GM23248 (cell line): ENCODE data around the gene RAB18. TPM values are rescaled to one million over a fixed set of nuclear protein-coding genes. Genes with fewer than 3 reads are reported as not detected.
A peak's percentile ranks its signal among the peaks of the same experiment; 100 is the strongest.

Source experiments
- DNase-seq: peaks from one replicate; pipeline ENCODE4 v3.0.0-alpha.2; 2015
- H2AFZ ChIP-seq: fragments of 200-600 bp; sonication (generic); 2 replicates; pipeline ENCODE4 v1.6.1; 2016; ENCODE audit warnings: antibody characterized with exemption
- H3F3A ChIP-seq: fragments of 200-600 bp; sonication (generic); 2 replicates; pipeline ENCODE4 v1.6.1; 2016; ENCODE audit warnings: mild to moderate bottlenecking, antibody characterized with exemption, mixed run types; ENCODE audit not compliant: insufficient read depth
- H3K27ac ChIP-seq: fragments of 200-600 bp; sonication (generic); 2 replicates; pipeline ENCODE4 v1.5.1; 2016; ENCODE audit warnings: mild to moderate bottlenecking
- H3K27me3 ChIP-seq: fragments of 200-600 bp; sonication (generic); replicated peaks from 2 replicates; pipeline ENCODE4 v1.6.1; 2016; ENCODE audit warnings: mild to moderate bottlenecking; ENCODE audit not compliant: insufficient read depth
- H3K36me3 ChIP-seq: fragments of 200-600 bp; sonication (generic); 2 replicates; pipeline ENCODE4 v1.6.1; 2016; ENCODE audit warnings: low read depth, mild to moderate bottlenecking
- H3K4me1 ChIP-seq: fragments of 200-600 bp; sonication (generic); 2 replicates; pipeline ENCODE4 v1.6.1; 2016; ENCODE audit warnings: mild to moderate bottlenecking; ENCODE audit not compliant: insufficient read depth
- H3K4me2 ChIP-seq: fragments of 200-600 bp; sonication (generic); one replicate; pipeline ENCODE4 v1.6.1; 2016; ENCODE audit warnings: mild to moderate bottlenecking; ENCODE audit not compliant: unreplicated experiment
- H3K4me3 ChIP-seq: fragments of 200-600 bp; sonication (generic); 2 replicates; pipeline ENCODE4 v1.5.1; 2016; ENCODE audit warnings: mild to moderate bottlenecking
- H3K79me2 ChIP-seq: fragments of 200-600 bp; sonication (generic); 2 replicates; pipeline ENCODE4 v1.6.1; 2016; ENCODE audit warnings: mild to moderate bottlenecking; ENCODE audit not compliant: insufficient read depth
- H3K9ac ChIP-seq: fragments of 200-600 bp; sonication (generic); 2 replicates; pipeline ENCODE4 v1.6.1; 2016; ENCODE audit warnings: mild to moderate bottlenecking
- H3K9me2 ChIP-seq: fragments of 200-600 bp; sonication (generic); 2 replicates; pipeline ENCODE4 v1.6.1; 2016; ENCODE audit warnings: mixed run types, mild to moderate bottlenecking, moderate library complexity; ENCODE audit not compliant: insufficient read depth
- H3K9me3 ChIP-seq: fragments of 200-600 bp; sonication (generic); one replicate; pipeline ENCODE4 v1.6.1; 2017; ENCODE audit warnings: low read depth
- H4K20me1 ChIP-seq: fragments of 200-600 bp; sonication (generic); 2 replicates; pipeline ENCODE4 v1.6.0; 2016; ENCODE audit not compliant: insufficient read depth
- EZH2 ChIP-seq: fragments of 200-600 bp; sonication (generic); IDR thresholded peaks from 2 replicates; pipeline ENCODE4 v1.6.1; 2018; ENCODE audit warnings: antibody characterized with exemption, mild to moderate bottlenecking; ENCODE audit not compliant: insufficient read depth, poor library complexity, severe bottlenecking
- EZH2phosphoT487 ChIP-seq: fragments of 200-600 bp; sonication (generic); IDR thresholded peaks from 2 replicates; pipeline ENCODE4 v1.6.1; 2018; ENCODE audit warnings: antibody characterized with exemption, moderate library complexity, mild to moderate bottlenecking, low read depth; ENCODE audit not compliant: insufficient read depth
- WGBS, 2 experiments: methylation state at CpG; one replicate each; pipeline ENCODE4 v1.1.6; 2015 to 2017; ENCODE audit warnings: low lambda C conversion rate in 2 of 2, low coverage in 1 of 2; ENCODE audit errors: missing lambda C conversion rate in 2 of 2; 5-methylcytosine and 5-hydroxymethylcytosine counted together
- in situ Hi-C: fragments of 300-500 bp; cut with MboI; formaldehyde crosslinking; loops from 2 replicates; pipeline ENCODE4 v1.15.0; 2020
- polyA plus RNA-seq: library from polyadenylated mRNA; unstranded; fragments of >200 nt; fragmentation: Nextera tagmentation; extraction: Ambion mirVana; gene quantifications from 2 replicates; pipeline ENCODE4 v1.2.1, GENCODE V29; 2016
- total RNA-seq: library from RNA; depleted of rRNA; stranded (reverse); fragments of >200 nt; shearing (Covaris generic); gene quantifications from 2 replicates; pipeline ENCODE4 v1.2.3, GENCODE V29; 2014

RAB18 gene
- total and polyA plus RNA-seq, 2 experiments from 2014 or later: 57.7 to 221 TPM

DNA sequence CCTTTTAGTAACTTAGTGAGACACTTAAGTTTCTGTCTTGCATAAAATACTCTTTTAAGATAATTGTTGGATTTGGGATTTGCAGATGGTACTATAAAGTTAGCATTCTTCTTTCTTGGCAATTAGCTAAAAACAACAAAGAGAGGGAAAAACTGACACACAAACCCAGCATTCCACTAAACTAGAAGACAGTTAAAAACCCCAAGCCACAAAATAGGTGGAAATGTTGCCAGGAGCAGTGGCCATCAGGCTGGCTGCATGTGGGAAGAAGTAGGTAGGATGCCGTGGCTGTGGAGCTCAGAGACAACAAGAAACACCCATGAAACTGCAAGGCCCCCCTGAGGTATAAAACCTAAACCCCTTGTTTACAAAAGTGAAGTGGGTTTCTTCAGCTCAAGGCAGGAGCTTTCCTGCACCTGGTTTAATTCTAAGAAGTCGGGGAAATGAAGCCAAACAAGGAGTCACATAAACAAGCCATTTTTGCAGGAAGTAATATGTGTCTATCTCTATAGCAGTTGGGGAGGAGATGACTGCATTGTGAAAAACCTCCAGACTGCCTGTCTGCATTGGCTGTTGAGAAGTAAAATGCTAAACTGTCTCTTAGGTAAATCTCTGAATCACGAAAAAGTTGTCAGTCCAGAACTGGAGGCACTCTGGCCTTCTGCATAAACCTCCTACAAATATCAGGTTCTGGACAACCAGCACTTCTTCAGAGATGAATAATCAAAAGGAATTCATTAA is 9.5 kb downstream of the RAB18 start:
- H3K9me3 ChIP-seq: no peaks in the 10 kb centered on the region
- peak; percentile 61 for DNase-seq
- no peaks in the 10 kb centered on the region for H3K9me2 ChIP-seq
- peaks cover 35% of the 10 kb centered on the region for H3K36me3 ChIP-seq
- peak overlapping the region; percentile 51 for H3K4me2 ChIP-seq
- in situ Hi-C loops: no loop called here
- no peaks in the 10 kb centered on the region for H3K27me3 ChIP-seq
- H3K27ac ChIP-seq: peak overlapping the region; percentile 62
- H2AFZ ChIP-seq: no peak overlapping the region
- peak overlapping the region; percentile 3; the same call in 1 of the 2 replicates for H3K9ac ChIP-seq
- H4K20me1 ChIP-seq: peaks cover 24% of the 10 kb centered on the region
- peaks cover 46% of the 10 kb centered on the region for H3K4me1 ChIP-seq
- peaks cover 98% of the 10 kb centered on the region for H3K79me2 ChIP-seq
- TF ChIP-seq EZH2 (no peak), EZH2phosphoT487 (no peak)
- peaks cover 49% of the 10 kb centered on the region for H3F3A ChIP-seq
- WGBS, 2 experiments: 54 to 59% methylated on average over 3 of the region's 3 CpGs
- H3K4me3 ChIP-seq: no peak overlapping the region

- Histone ChIP-seq H4K20me1 (peaks cover 17% of the 10 kb centered on the region), H3F3A (peaks cover 52% of the 10 kb centered on the region), H3K4me2 (peak overlapping the region; percentile 51), H3K4me1 (peaks cover 46% of the 10 kb centered on the region), H3K4me3 (no peak overlapping the region), H3K9ac (0 out of 2 replicates have a peak overlapping the region, but pooled peaks have one; percentile 0), H3K27me3 (no peaks in the 10 kb centered on the region), H3K9me3 (no peaks in the 10 kb centered on the region), H3K27ac (peak overlapping the region; percentile 62), H2AFZ (no peak overlapping the region), H3K36me3 (peaks cover 35% of the 10 kb centered on the region), H3K79me2 (peaks cover 98% of the 10 kb centered on the region), H3K9me2 (no peaks in the 10 kb centered on the region)
- in situ Hi-C loops: no loop called here
- DNase-seq: no peak
- WGBS, 2 experiments: 95 to 97% methylated on average over 3 of the region's 3 CpGs
- TF ChIP-seq EZH2 (no peak), EZH2phosphoT487 (no peak)
Measured at GRCh38 chr10:27514243-27514642, 10.1 kb downstream of the RAB18 start.

DNA sequence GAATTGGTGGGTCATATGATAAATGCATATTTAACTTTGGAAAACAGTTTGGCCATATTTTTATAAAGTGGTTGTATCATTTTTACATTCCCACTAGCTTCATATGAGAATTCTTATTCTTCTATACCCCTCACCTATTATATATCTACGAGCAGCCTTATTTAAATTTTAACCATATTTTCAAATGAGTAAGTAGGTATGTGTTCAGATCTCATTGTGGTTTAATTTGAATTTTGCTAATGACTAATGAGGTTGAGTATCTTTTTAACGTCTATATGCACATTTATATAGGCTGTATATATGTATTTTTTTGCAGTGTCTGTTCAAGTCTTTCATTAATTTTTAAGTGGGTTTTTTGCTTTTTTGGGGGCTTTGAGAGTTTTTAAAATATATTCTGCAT is 14.2 kb downstream of the RAB18 start:
- Histone ChIP-seq H3K9me2 (no peaks in the 10 kb centered on the region), H3K4me3 (no peak overlapping the region), H3K9ac (no peak overlapping the region), H3K4me1 (peaks cover 43% of the 10 kb centered on the region), H3K79me2 (peaks cover 100% of the 10 kb centered on the region), H3K36me3 (peaks cover 21% of the 10 kb centered on the region), H3K4me2 (no peak overlapping the region), H3K27ac (no peak overlapping the region), H3K9me3 (no peaks in the 10 kb centered on the region), H3K27me3 (no peaks in the 10 kb centered on the region), H3F3A (peaks cover 31% of the 10 kb centered on the region), H2AFZ (no peak overlapping the region), H4K20me1 (peaks cover 17% of the 10 kb centered on the region)
- DNase-seq: no peak
- 50 to 51% methylated on average over 2 of the region's 2 CpGs for WGBS, 2 experiments
- TF ChIP-seq EZH2phosphoT487 (no peak), EZH2 (no peak)
- in situ Hi-C loops: no loop called here

- peaks cover 5% of the 10 kb centered on the region for H3F3A ChIP-seq
- peaks cover 46% of the 10 kb centered on the region for H3K4me1 ChIP-seq
- peak; percentile 74 for DNase-seq
- H3K9me3 ChIP-seq: no peaks in the 10 kb centered on the region
- no peak overlapping the region for H3K9ac ChIP-seq
- in situ Hi-C loops: no loop called here
- no peaks in the 10 kb centered on the region for H3K27me3 ChIP-seq
- no peak overlapping the region for H2AFZ ChIP-seq
- TF ChIP-seq EZH2: no peak
- TF ChIP-seq EZH2phosphoT487: no peak
- H3K4me3 ChIP-seq: no peak overlapping the region
- peaks cover 5% of the 10 kb centered on the region; the same call in 1 of the 2 replicates for H4K20me1 ChIP-seq
- H3K36me3 ChIP-seq: peaks cover 11% of the 10 kb centered on the region; the same call in 1 of the 2 replicates
- H3K9me2 ChIP-seq: no peaks in the 10 kb centered on the region
- peaks cover 100% of the 10 kb centered on the region for H3K79me2 ChIP-seq
- peak overlapping the region; percentile 31 for H3K27ac ChIP-seq
- H3K4me2 ChIP-seq: peak overlapping the region; percentile 31
Measured at GRCh38 chr10:27525819-27526218, 21.7 kb downstream of the RAB18 start.
